IMR-90 (cell line): ENCODE data around the gene ZNF654. TPM values are rescaled to one million over a fixed set of nuclear protein-coding genes. Genes with fewer than 3 reads are reported as not detected.

ENCODE experiments used
- ATAC-seq: fragments of 200-7000 bp; cut with Tn5 transposase; 2 replicates; pipeline ENCODE4 v1.9.1; 2020; ENCODE audit warnings: low read depth, mild to moderate bottlenecking, moderate library complexity
- BruUV-seq: library from RNA; stranded (reverse); fragments of 400-500 nt; replicated peaks from 2 replicates; lab custom pipeline; 2021; lab: Mats Ljungman, UMichigan
- CTCF ChIA-PET: fragments of 300-600 bp; formaldehyde crosslinking; extraction: SDS; loops from one replicate; lab custom pipeline; 2021; ENCODE audit warnings: antibody characterized with exemption; lab: Yijun Ruan, JAX
- POLR2A ChIA-PET: fragments of 300-600 bp; sonication (Branson Sonifier 250); formaldehyde crosslinking; loops from one replicate; lab custom pipeline; 2022; ENCODE audit warnings: antibody characterized with exemption; ENCODE audit not compliant: unreplicated experiment; lab: Charles Lee
- DNase-seq: peaks from one replicate; pipeline ENCODE4 v3.0.0; 2013
- H2AFZ ChIP-seq: replicated peaks from 2 replicates; pipeline ENCODE3; 2013; ENCODE audit warnings: low read length, mild to moderate bottlenecking; ENCODE audit not compliant: poor library complexity
- H2AK5ac ChIP-seq: 2 replicates; pipeline ENCODE4 v1.6.1; 2013; ENCODE audit warnings: low read depth, low read length, inconsistent platforms
- H2AK9ac ChIP-seq: replicated peaks from 2 replicates; pipeline ENCODE3; 2013; ENCODE audit warnings: mild to moderate bottlenecking, low read depth, low read length, moderate library complexity; ENCODE audit not compliant: poor library complexity
- H2BK120ac ChIP-seq: 2 replicates; pipeline ENCODE4 v1.6.1; 2013; ENCODE audit warnings: low read depth, low read length, inconsistent platforms
- H2BK15ac ChIP-seq: 3 replicates; pipeline ENCODE4 v1.6.1; 2013; ENCODE audit warnings: low read depth, low read length, inconsistent platforms
- H2BK20ac ChIP-seq: 2 replicates; pipeline ENCODE4 v1.6.1; 2013; ENCODE audit warnings: low read depth, mild to moderate bottlenecking, inconsistent platforms, low read length, moderate library complexity
- H2BK5ac ChIP-seq: 2 replicates; pipeline ENCODE4 v1.6.1; 2013; ENCODE audit warnings: mild to moderate bottlenecking, low read depth, low read length, inconsistent platforms; ENCODE audit not compliant: poor library complexity, severe bottlenecking
- H3K14ac ChIP-seq: replicated peaks from 2 replicates; pipeline ENCODE4 v1.6.1; 2013; ENCODE audit warnings: low read depth, low read length, inconsistent platforms
- H3K18ac ChIP-seq: 2 replicates; pipeline ENCODE4 v1.6.1; 2013; ENCODE audit warnings: low read depth, low read length, control low read depth
- H3K23ac ChIP-seq: 2 replicates; pipeline ENCODE4 v1.6.1; 2013; ENCODE audit warnings: low read depth, low read length, inconsistent platforms
- H3K27ac ChIP-seq: 2 replicates; pipeline ENCODE4 v1.5.1; 2013; ENCODE audit warnings: mild to moderate bottlenecking, control low read depth, low read length; ENCODE audit not compliant: insufficient read depth
- H3K27me3 ChIP-seq: 2 replicates; pipeline ENCODE4 v1.6.1; 2013; ENCODE audit warnings: low read length; ENCODE audit not compliant: control insufficient read depth, insufficient read depth
- H3K36me3 ChIP-seq: 2 replicates; pipeline ENCODE4 v1.6.1; 2013; ENCODE audit warnings: low read length, mixed read lengths; ENCODE audit not compliant: control insufficient read depth, insufficient read depth
- H3K4ac ChIP-seq: 2 replicates; pipeline ENCODE4 v1.6.1; 2013; ENCODE audit warnings: low read depth, low read length, inconsistent platforms
- H3K4me1 ChIP-seq: 2 replicates; pipeline ENCODE4 v1.6.1; 2013; ENCODE audit warnings: low read length, mixed read lengths; ENCODE audit not compliant: control insufficient read depth, insufficient read depth
- H3K4me2 ChIP-seq: 2 replicates; pipeline ENCODE4 v1.6.1; 2013; ENCODE audit warnings: low read depth, mild to moderate bottlenecking, control low read depth, low read length, moderate library complexity
- H3K4me3 ChIP-seq: 2 replicates; pipeline ENCODE4 v1.5.1; 2013; ENCODE audit warnings: low read depth, mild to moderate bottlenecking, control low read depth, low read length, moderate library complexity; ENCODE audit not compliant: insufficient read depth
- H3K56ac ChIP-seq: 2 replicates; pipeline ENCODE4 v1.6.1; 2013; ENCODE audit warnings: low read length, inconsistent platforms; ENCODE audit not compliant: insufficient read depth; ENCODE audit errors: extremely low read depth
- H3K79me1 ChIP-seq, 2 experiments: 2 replicates each; pipeline ENCODE4 v1.6.1; 2013; ENCODE audit warnings: low read length in 2 of 2, inconsistent platforms in 1 of 2, low read depth in 1 of 2
- H3K9ac ChIP-seq: 2 replicates; pipeline ENCODE4 v1.6.1; 2013; ENCODE audit warnings: low read depth, low read length, control low read depth
- H3K9me1 ChIP-seq: 2 replicates; pipeline ENCODE4 v1.6.1; 2013; ENCODE audit warnings: low read length, inconsistent platforms; ENCODE audit not compliant: insufficient read depth
- H3K9me3 ChIP-seq: 2 replicates; pipeline ENCODE4 v1.6.1; 2013; ENCODE audit warnings: low read length; ENCODE audit not compliant: control insufficient read depth, insufficient read depth
- H4K20me1 ChIP-seq: 2 replicates; pipeline ENCODE4 v1.6.1; 2013; ENCODE audit warnings: low read length, inconsistent platforms; ENCODE audit not compliant: insufficient read depth
- H4K5ac ChIP-seq: 2 replicates; pipeline ENCODE4 v1.6.1; 2013; ENCODE audit warnings: mild to moderate bottlenecking, low read depth, low read length, control low read depth
- H4K8ac ChIP-seq, 2 experiments: 2 replicates each; pipeline ENCODE4 v1.6.1; 2013; ENCODE audit warnings: low read depth in 2 of 2, low read length in 2 of 2, control low read depth in 1 of 2, inconsistent platforms in 1 of 2
- H4K91ac ChIP-seq: 2 replicates; pipeline ENCODE4 v1.6.1; 2013; ENCODE audit warnings: low read depth, low read length, inconsistent platforms; ENCODE audit not compliant: insufficient read depth
- BHLHE40 ChIP-seq: fragments of 150-350 bp; IDR thresholded peaks from 2 replicates; pipeline ENCODE4 v1.6.1; 2016; ENCODE audit warnings: mild to moderate bottlenecking, low read depth, low read length
- CEBPB ChIP-seq: IDR thresholded peaks from 2 replicates; pipeline ENCODE4 v1.6.1; 2012; ENCODE audit warnings: low read depth, low read length, improper control_type of control experiment
- CHD1 ChIP-seq: IDR thresholded peaks from 2 replicates; pipeline ENCODE4 v1.6.1; 2012; ENCODE audit warnings: low read depth, low read length, improper control_type of control experiment
- CTCF ChIP-seq: conservative IDR thresholded peaks from 2 replicates; pipeline ENCODE4 v1.5.1; 2012; ENCODE audit warnings: mild to moderate bottlenecking, low read depth, low read length, improper control_type of control experiment
- ELK1 ChIP-seq: fragments of 150-350 bp; IDR thresholded peaks from 2 replicates; pipeline ENCODE4 v1.6.1; 2016; ENCODE audit warnings: low read depth, mild to moderate bottlenecking, low read length, moderate library complexity, borderline replicate concordance
- FOS ChIP-seq: fragments of 150-350 bp; IDR thresholded peaks from 2 replicates; pipeline ENCODE4 v1.6.1; 2016; ENCODE audit warnings: low read depth, low read length
- MAFK ChIP-seq: IDR thresholded peaks from 2 replicates; pipeline ENCODE4 v1.6.1; 2012; ENCODE audit warnings: low read depth, low read length, improper control_type of control experiment
- MAZ ChIP-seq: IDR thresholded peaks from 2 replicates; pipeline ENCODE4 v1.6.1; 2012; ENCODE audit warnings: low read depth, mild to moderate bottlenecking, low read length, improper control_type of control experiment, moderate library complexity, borderline replicate concordance
- MXI1 ChIP-seq: IDR thresholded peaks from 2 replicates; pipeline ENCODE4 v1.6.1; 2012; ENCODE audit warnings: low read depth, mild to moderate bottlenecking, low read length, moderate library complexity, borderline replicate concordance
- NFE2L2 ChIP-seq: fragments of 150-350 bp; IDR thresholded peaks from 2 replicates; pipeline ENCODE4 v1.6.1; 2016; ENCODE audit warnings: low read depth, mild to moderate bottlenecking, low read length
- POLR2A ChIP-seq: IDR thresholded peaks from 2 replicates; pipeline ENCODE4 v1.6.1; 2012; ENCODE audit warnings: mild to moderate bottlenecking, low read depth, low read length
- RAD21 ChIP-seq: IDR thresholded peaks from 2 replicates; pipeline ENCODE4 v1.6.1; 2012; ENCODE audit warnings: low read length, improper control_type of control experiment
- RCOR1 ChIP-seq: IDR thresholded peaks from 2 replicates; pipeline ENCODE4 v1.6.1; 2012; ENCODE audit warnings: mild to moderate bottlenecking, low read length, improper control_type of control experiment; ENCODE audit not compliant: insufficient replicate concordance
- RFX5 ChIP-seq: IDR thresholded peaks from 2 replicates; pipeline ENCODE4 v1.8.0; 2012; ENCODE audit warnings: low read depth, mild to moderate bottlenecking, low read length, moderate library complexity
- SMC3 ChIP-seq: fragments of 150-350 bp; IDR thresholded peaks from 2 replicates; pipeline ENCODE4 v1.6.1; 2016; ENCODE audit warnings: low read depth, mild to moderate bottlenecking, antibody characterized with exemption, low read length, moderate library complexity
- USF2 ChIP-seq: fragments of 150-350 bp; IDR thresholded peaks from 2 replicates; pipeline ENCODE4 v1.6.1; 2017; ENCODE audit warnings: mild to moderate bottlenecking, antibody characterized with exemption, low read length, low read depth
- WGBS, 2 experiments: methylation state at CpG; one replicate each; pipeline versions ENCODE4 v1.1.5 to v1.1.7; 2013; ENCODE audit warnings: missing lambda C conversion rate in 2 of 2; ENCODE audit not compliant: insufficient read length in 1 of 2; ENCODE audit errors: extremely low coverage in 2 of 2; 5-methylcytosine and 5-hydroxymethylcytosine counted together
- dilution Hi-C: fragments of 300-500 bp; cut with HindIII; formaldehyde crosslinking; loops from one replicate; pipeline ENCODE4 v1.14.3; 2018; ENCODE audit warnings: low sequenced_read_pairs; ENCODE audit not compliant: unreplicated experiment
- in situ Hi-C: fragments of 300-500 bp; cut with MboI; formaldehyde crosslinking; loops from 3 replicates; pipeline ENCODE4 v1.14.3; 2019; ENCODE audit warnings: low sequenced_read_pairs, inconsistent platforms, mixed read lengths
- intact Hi-C: fragments of 100-400 bp; cut with micrococcal nuclease; formaldehyde crosslinking; loops from 2 replicates; pipeline ENCODE4 v1.10.0; 2022
- polyA plus RNA-seq, 3 experiments: library from polyadenylated mRNA; depleted of rRNA; stranded (reverse); fragments of >200 nt; gene quantifications; 2 replicates each; pipeline ENCODE4 v1.2.3, GENCODE V29; 2012; ENCODE audit warnings: low replicate concordance in 1 of 3
- total RNA-seq: library from RNA; depleted of rRNA; stranded (reverse); fragments of >200 nt; gene quantifications from 2 replicates; pipeline ENCODE4 v1.2.3, GENCODE V29; 2012

Gene ZNF654
- total and polyA plus RNA-seq, 2 of the 4 experiments (the other 2 are of a cell fraction): 3.3 to 11.5 TPM

- Histone ChIP-seq H3K14ac (no peak overlapping the region), H3K27me3 (no peaks in the 10 kb centered on the region), H3K18ac (no peak overlapping the region), H2AK5ac (no peak overlapping the region), H2AK9ac (no peak overlapping the region), H2BK20ac (no peak overlapping the region), H4K8ac (no peak overlapping the region), H3K9ac (no peak overlapping the region), H3K27ac (no peak overlapping the region), H2BK5ac (no peak overlapping the region), H3K4me1 (no peaks in the 10 kb centered on the region), H4K20me1 (peaks cover 10% of the 10 kb centered on the region; the same call in 1 of the 2 replicates), H3K9me1 (no peaks in the 10 kb centered on the region), H2BK120ac (no peak overlapping the region), H3K4me2 (no peak overlapping the region), H4K91ac (no peak overlapping the region), H3K23ac (no peak overlapping the region), H3K56ac (no peak overlapping the region), H3K4me3 (no peak overlapping the region), H3K4ac (no peak overlapping the region), H3K36me3 (no peaks in the 10 kb centered on the region), H3K79me1 (peaks cover 10 to 23% of the 10 kb centered on the region in 2 experiments), H3K9me3 (no peaks in the 10 kb centered on the region), H2AFZ (no peak overlapping the region), H2BK15ac (no peak overlapping the region), H4K5ac (no peak overlapping the region)
- BruUV-seq: no TSS peak
- intact Hi-C loops: loop anchor here (2.0 to 5.0 kb wide), 5 partner anchors 40 to 813 kb away; partner anchors contain the start of genes CGGBP1 and ZNF654
- WGBS, 2 experiments: no CpG with 5 or more reads among the region's 1 CpG
- DNase-seq (no peak), ATAC-seq (no peak)
- dilution Hi-C loops: no loop called here
- ChIA-PET CTCF (no interaction called here), POLR2A (no interaction called here)
- no peak for TF ChIP-seq RCOR1
- TF ChIP-seq USF2: no peak
- no peak for TF ChIP-seq CEBPB
- TF ChIP-seq ELK1: no peak
- TF ChIP-seq BHLHE40: no peak
- TF ChIP-seq NFE2L2: no peak
- no peak for TF ChIP-seq MAZ
- TF ChIP-seq SMC3: no peak
- no peak for TF ChIP-seq FOS
- TF ChIP-seq RAD21: no peak
- TF ChIP-seq MAFK: no peak
- TF ChIP-seq RFX5: no peak
- TF ChIP-seq CTCF: no peak
- no peak for TF ChIP-seq MXI1
- TF ChIP-seq CHD1: no peak
- no peak for TF ChIP-seq POLR2A
- in situ Hi-C loops: no loop called here
Measured at GRCh38 chr3:88112289-88112688, 53.2 kb downstream of the ZNF654 start.
